ENCODE results near the gene FSTL5. TPM values are rescaled to one million over a fixed set of nuclear protein-coding genes. Genes with fewer than 3 reads are reported as not detected.

FSTL5 gene
- total RNA-seq, 1 experiment from 2014 or later: 1.9 TPM

GRCh38 chr4:161629694-161630441 lies 533.9 kb downstream of the FSTL5 start:
- Histone ChIP-seq H3K36me3 (ENCODE audit: control insufficient read depth, insufficient read depth, low read length) (no peaks in the 10 kb centered on the region), H3K27me3 (replicated peaks; ENCODE audit: control insufficient read depth, insufficient read depth, low read length) (no peaks in the 10 kb centered on the region), H3K9me3 (no peaks in the 10 kb centered on the region), H3K4me3 (ENCODE audit: low read depth, low read length) (no peak overlapping the region), H3K4me1 (no peaks in the 10 kb centered on the region)
- Mint-ChIP-seq H3K27ac (ENCODE audit: unreplicated experiment) (no peak overlapping the region), H3K27me3 (ENCODE audit: insufficient read depth, unreplicated experiment) (no peaks in the 10 kb centered on the region), H3K9me3 (ENCODE audit: unreplicated experiment) (no peaks in the 10 kb centered on the region), H3K4me3 (ENCODE audit: unreplicated experiment) (no peak overlapping the region), H3K4me1 (ENCODE audit: low read depth, unreplicated experiment) (no peaks in the 10 kb centered on the region), H3K36me3 (ENCODE audit: insufficient read depth, unreplicated experiment) (no peaks in the 10 kb centered on the region)
- intact Hi-C loops (cut with micrococcal nuclease; ENCODE audit: unreplicated experiment): no loop called here
- TF ChIP-seq CTCF (IDR thresholded peaks at IDR 0.05; ENCODE audit: insufficient read depth in 1 of 2, low read depth in 1 of 2, low read length in 1 of 2, severe bottlenecking in 1 of 2, unreplicated experiment in 1 of 2): no peak
- ChIA-PET POLR2A (no interaction called here), CTCF (no interaction called here)
- no peak for DNase-seq
- BruUV-seq (replicated peaks): no TSS peak

- H3K27me3 Mint-ChIP-seq (ENCODE audit: insufficient read depth, unreplicated experiment): no peaks in the 10 kb centered on the region
- H3K4me3 Mint-ChIP-seq (ENCODE audit: unreplicated experiment): no peak overlapping the region
- CTCF ChIA-PET: no interaction called here
- Histone ChIP-seq H3K36me3 (ENCODE audit: control insufficient read depth, insufficient read depth, low read length) (no peaks in the 10 kb centered on the region), H3K4me1 (no peaks in the 10 kb centered on the region), H3K27me3 (replicated peaks; ENCODE audit: control insufficient read depth, insufficient read depth, low read length) (no peaks in the 10 kb centered on the region), H3K9me3 (no peaks in the 10 kb centered on the region), H3K4me3 (ENCODE audit: low read depth, low read length) (no peak overlapping the region)
- no peaks in the 10 kb centered on the region for H3K9me3 Mint-ChIP-seq (ENCODE audit: unreplicated experiment)
- no TSS peak for BruUV-seq (replicated peaks)
- intact Hi-C loops (cut with micrococcal nuclease; ENCODE audit: unreplicated experiment): no loop called here
- DNase-seq: no peak
- H3K27ac Mint-ChIP-seq (ENCODE audit: unreplicated experiment): no peak overlapping the region
- TF ChIP-seq CTCF (IDR thresholded peaks at IDR 0.05; ENCODE audit: insufficient read depth in 1 of 2, low read depth in 1 of 2, low read length in 1 of 2, severe bottlenecking in 1 of 2, unreplicated experiment in 1 of 2): no peak
- H3K4me1 Mint-ChIP-seq (ENCODE audit: low read depth, unreplicated experiment): no peaks in the 10 kb centered on the region
- POLR2A ChIA-PET: no interaction called here
- H3K36me3 Mint-ChIP-seq (ENCODE audit: insufficient read depth, unreplicated experiment): no peaks in the 10 kb centered on the region
These were observed 559.1 kb downstream of the FSTL5 start for GRCh38 chr4:161604516-161605300.

GRCh38 chr4:161601011-161601410 lies 562.8 kb downstream of the FSTL5 start:
- Histone ChIP-seq H3K27me3 (replicated peaks; ENCODE audit: control insufficient read depth, insufficient read depth, low read length) (no peaks in the 10 kb centered on the region), H3K36me3 (ENCODE audit: control insufficient read depth, insufficient read depth, low read length) (no peaks in the 10 kb centered on the region), H3K4me1 (no peaks in the 10 kb centered on the region), H3K9me3 (no peaks in the 10 kb centered on the region), H3K4me3 (ENCODE audit: low read depth, low read length) (no peak overlapping the region)
- Mint-ChIP-seq H3K4me3 (ENCODE audit: unreplicated experiment) (no peak overlapping the region), H3K36me3 (ENCODE audit: insufficient read depth, unreplicated experiment) (no peaks in the 10 kb centered on the region), H3K27ac (ENCODE audit: unreplicated experiment) (no peak overlapping the region), H3K9me3 (ENCODE audit: unreplicated experiment) (no peaks in the 10 kb centered on the region), H3K27me3 (ENCODE audit: insufficient read depth, unreplicated experiment) (no peaks in the 10 kb centered on the region), H3K4me1 (ENCODE audit: low read depth, unreplicated experiment) (no peaks in the 10 kb centered on the region)
- intact Hi-C loops (cut with micrococcal nuclease; ENCODE audit: unreplicated experiment): no loop called here
- BruUV-seq (replicated peaks): no TSS peak
- ChIA-PET CTCF (no interaction called here), POLR2A (no interaction called here)
- TF ChIP-seq CTCF (IDR thresholded peaks at IDR 0.05; ENCODE audit: insufficient read depth in 1 of 2, low read depth in 1 of 2, low read length in 1 of 2, severe bottlenecking in 1 of 2, unreplicated experiment in 1 of 2): no peak
- DNase-seq: no peak
